ENCODE data around the gene SGMS2.

Gene SGMS2

DNA sequence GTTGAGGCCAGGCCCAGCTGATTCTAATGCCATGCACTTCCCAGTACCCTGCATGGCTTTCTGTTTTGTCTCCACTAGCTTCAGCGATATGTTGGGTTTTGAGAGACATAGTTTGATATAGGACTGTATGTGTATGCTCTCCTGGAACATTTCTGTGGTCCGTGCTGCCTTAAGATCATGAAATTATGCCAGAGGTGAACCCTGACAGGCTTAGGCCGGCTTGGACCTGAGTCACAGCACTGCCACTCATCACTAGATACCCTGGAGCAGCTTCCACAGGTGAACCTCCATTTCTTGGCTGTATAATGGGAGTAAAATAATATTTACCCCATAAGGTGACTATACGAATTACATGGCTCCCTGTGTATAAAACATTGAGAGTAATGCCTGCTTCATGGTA, 6.4 kb downstream of the SGMS2 start:
- DNase-seq: no peak

DNA sequence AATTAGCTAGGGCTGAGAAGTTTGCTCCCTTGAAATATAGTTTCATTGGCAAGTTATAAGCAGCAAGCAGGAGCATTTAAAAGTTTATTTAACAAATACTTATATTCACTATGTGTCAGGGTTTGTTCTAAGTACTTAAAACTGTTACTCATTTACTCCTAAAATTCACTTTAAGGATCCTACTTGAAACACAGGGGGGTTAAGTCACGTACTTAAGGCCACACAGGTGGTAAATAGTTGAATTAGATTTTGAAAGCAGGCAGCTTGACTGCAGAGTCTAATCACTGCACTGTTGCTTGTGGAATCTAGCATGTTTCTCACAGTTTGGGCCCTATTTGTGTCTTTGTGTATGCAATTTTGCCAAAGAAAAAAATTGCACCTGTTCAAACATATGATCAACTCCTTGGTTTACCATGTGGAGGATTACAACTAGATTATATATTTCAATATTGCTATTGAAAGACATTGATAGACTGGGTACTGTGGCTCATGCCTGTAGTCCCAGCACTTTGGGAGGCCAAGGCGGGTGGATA, 7.6 kb downstream of the SGMS2 start:
- no peak for DNase-seq

DNA sequence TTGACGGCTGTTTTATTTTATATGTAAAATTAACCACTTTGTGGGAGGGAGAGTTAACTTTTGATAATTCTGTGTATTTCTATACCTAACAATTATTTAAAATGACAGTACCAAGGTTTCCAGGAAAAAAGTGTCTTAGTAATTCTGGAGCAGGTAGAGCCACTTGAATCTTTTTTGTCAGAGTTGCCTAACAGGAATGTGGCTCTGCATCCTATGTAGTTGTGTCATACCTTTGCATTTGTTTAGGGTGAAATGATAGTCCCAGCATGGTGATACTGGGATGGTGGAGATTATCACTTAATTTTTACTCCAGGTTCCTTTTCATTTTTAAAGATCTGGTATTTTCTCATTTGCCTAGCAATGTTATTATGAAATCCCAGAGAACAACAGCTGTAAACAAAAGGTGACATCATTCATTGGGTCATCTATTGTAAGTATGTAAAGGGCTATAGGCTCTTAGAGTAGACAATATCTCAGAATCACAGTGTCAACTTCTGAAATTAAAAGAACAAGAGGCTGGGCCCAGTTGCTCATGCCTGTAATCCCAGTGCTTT, 9.6 kb downstream of the SGMS2 start:
- DNase-seq: no peak

DNA sequence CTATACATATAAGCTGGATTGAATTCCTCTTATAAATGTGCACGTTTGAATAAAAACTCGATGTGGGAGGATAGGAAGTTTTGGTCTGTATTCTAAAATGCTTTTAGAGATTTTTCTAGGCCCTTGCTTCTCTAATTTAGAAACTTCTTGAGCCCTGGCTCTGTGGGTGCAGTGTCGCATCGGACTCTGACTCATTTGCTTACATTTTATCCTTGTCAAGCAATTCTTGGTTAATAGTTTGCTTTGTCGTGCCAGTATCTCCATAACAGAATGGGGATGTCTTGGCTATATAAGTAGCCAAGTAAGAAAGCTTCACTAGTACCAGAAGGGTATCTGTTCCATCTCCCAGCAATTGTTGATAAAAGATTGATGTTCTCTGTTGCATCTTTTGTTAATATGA, 10.7 kb downstream of the SGMS2 start:
- DNase-seq: no peak

DNA sequence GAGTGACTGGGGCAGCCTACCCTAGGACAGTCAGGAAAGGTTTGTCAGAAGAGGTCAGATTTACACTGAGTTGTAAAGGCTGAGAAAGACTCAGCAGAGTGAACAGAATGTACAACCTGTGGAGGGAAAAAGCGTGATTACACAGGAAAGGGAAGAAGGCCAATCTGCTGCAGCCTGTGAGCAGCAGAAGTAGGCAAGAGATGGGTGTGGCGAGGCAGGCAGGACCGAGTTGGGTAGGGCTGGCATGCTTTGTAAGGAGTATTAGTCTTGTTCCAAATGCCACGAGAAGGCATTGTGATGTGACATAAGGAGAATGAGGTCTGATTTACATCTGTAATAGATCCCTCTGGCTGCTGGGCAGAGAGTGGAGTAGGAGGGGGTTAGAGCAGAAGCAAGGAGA, 12.6 kb downstream of the SGMS2 start:
- no peak for DNase-seq

DNA sequence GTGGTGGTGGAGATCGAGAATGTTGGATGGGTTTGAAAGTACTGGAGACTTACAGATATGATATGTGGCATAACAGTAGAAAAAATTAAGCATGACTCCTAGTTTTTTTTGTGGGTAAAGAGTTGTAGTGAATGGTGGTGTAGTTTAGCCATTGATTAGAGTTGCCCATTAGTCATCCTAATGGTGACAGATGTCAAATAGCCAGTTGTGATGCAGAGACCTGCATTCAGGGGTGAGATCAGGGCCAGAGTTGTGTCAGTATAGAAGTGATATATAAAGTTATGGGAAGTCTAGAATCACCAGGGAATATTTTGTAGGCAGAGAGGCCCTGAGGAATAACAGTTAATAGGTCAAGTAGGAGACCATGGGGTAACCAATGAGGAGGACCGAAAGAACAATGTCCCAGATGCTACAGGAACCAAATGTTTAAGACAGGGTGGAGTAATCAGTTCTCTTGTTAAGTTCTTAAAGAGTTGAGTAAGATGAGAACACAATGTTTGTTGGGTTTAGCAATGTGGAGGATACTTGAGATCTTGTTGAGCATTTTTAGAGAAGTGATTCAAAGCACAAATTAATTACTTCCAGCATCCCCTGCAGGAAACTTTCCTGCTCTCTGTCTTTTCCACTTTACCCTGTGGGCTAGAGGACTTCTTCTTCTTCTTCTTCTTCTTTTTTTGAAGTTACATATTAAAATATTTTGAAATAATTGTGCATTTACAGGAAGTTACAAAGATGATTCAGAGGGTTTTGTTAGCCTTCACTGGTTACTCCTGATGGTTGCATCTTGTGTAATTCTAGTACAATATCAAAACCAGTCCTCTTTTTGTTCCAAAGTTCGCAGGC, 13.3 kb downstream of the SGMS2 start:
- no peak for DNase-seq

DNA sequence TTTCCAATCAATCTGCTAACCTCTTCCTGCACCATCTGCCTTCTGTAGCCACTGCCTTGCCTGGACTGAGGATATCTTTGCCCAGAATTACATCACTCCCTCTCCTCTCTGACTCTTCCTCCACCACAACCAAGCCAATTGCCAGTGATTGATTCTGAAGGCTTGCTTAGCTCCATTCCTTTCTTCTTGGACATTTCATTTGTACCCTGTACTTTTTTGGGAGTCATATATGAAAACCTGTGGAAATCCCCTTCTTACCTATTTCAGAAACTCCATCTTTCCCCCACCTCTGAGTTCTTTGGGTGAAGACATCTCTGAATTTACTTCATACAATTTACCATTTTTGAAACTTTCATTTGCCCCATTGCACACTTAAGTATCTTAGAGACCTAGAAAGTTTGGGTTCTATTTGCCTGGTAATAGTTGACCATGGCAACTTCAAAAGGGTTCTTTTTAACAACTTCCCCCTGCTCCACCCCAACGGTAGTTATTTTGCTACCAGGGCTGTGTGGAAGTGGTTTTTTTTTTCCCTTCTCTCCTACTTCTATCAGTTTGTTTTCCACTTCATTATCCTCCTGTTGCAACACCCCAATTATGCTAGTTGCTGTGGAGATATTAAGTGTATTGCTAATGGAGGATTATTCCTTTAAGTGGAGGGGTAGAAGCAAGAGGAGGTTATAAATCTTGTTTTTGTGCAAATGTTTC, 14.3 kb downstream of the SGMS2 start:
- DNase-seq: no peak

DNA sequence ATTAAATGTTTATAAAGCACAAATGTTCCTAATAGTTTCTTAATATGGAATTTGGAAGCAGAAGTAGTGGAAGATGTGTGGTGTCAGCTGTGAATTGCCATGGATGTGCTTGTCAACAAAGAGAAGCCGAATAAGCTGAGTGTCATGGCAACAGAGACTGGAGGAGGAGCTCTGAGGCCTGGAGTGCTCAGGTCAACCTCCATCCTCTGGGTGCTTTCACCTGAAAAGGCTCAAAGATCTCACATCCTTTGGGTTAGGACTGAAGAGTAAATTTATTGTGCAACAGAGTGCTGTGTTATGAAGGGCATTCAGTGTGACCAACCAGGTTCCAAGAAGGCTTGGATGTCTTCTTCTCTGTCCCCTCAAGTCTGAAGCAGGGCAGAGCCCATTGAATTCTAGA, 18.7 kb downstream of the SGMS2 start:
- no peak for DNase-seq

DNA sequence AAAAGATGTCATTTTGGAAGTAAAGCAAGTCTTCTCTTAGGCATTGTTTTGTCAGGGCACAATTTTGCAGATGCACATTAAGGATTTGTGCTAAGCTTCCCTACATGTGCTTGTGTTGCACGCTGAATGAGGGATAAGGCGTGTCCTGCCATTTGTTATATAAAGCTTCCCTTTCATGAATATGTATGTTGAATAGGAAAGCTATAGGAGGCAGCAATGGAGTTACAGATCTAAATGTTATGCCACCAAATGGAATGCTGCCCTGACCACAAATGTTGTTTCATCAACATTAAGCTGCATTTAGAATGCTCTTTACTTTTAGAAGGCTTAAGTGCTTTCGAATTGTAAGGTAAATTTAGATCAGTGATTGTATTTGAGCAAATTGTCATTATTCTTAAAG, 20.9 kb downstream of the SGMS2 start:
- no peak for DNase-seq

DNA sequence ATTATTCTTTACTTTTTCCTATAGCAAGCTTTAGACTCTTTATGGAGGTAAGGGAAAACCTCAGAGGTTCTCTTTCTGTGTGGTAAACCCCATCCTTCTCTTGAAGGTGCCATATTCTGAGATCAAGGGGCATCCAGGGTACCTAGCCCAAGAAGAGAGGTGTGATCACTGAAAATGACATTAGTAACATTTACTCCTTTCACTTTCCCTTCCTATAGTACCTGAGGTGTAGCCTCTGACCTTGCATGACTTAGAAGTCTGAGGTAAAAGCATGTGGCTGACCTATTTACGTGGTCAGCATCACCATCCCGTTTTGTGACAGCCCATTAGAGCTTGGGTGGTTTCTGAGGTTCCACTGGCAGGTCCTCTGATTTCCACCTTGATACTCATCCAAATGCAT, 25.7 kb downstream of the SGMS2 start:
- no peak for DNase-seq

DNA sequence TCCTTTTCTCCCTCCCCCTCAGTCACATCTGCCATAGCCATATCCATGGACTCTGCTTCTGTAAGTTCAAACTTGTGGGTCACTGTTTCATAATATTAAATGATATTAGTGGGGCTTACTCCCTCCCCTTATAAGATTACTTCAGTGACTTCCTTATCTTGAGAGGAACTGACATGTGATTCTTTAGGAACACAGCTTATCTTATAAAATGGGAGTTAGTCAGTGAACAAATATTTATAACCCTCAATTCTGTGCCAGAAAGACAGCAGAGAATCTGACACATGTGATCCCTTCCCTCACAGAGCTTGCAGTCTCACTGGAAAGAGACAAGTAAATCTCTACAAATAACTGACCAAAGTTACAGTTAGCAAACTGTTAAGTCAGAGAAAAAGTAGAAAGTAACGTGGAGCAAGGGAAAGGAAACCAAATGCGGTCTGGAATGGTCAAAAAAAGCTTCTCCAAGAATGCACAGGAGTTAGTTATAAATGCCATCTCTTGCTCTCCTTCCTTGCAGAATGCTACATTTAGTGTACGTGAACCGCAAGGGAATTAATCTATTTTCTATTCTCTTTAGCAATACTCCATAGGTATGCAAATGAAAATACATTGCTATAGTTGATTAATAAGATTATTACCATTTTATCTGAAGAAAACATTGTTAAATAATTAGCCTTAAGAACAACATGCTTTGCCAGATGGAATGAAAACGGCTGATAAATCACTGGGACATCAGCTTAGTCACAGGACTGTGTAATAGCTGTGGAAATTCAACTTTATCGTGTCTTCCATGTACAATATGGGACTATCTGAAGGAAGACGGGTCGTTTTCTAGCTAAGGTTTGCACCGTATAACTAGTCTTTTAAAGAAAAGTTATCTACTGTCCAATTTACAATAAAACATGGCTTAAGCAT, 29.0 kb downstream of the SGMS2 start:
- no peak for DNase-seq

DNA sequence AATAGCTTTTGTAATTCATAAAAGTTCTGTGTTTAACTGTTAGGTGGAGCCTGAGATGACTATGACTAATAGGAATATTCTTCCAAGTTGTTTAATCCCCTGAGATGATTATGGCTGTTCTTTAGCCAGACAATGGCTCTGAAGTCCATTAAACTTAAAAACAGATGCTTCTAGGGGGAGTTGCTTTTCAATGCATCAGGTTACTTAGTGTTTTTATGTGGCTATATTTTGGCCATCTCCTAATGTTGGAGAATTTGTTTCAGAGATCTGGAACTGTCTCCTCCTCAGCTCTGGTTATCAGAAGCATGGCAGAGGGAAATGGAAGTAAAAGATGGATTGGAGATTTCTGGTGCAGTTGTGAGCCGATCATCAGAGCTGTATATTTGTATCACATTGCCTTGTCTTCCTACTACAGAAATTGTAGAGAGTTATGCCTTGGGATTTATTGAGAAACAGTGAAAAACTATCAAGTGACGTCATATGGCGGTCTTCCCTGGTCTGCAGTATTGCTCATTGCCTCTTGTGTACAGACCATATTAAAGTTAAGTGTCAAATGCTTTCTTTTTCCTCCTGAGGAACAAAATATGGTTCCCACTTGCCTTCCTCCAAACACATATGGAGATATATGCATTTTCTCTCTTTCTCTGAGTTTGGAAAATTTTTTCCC, 29.8 kb downstream of the SGMS2 start:
- no peak for DNase-seq

DNA sequence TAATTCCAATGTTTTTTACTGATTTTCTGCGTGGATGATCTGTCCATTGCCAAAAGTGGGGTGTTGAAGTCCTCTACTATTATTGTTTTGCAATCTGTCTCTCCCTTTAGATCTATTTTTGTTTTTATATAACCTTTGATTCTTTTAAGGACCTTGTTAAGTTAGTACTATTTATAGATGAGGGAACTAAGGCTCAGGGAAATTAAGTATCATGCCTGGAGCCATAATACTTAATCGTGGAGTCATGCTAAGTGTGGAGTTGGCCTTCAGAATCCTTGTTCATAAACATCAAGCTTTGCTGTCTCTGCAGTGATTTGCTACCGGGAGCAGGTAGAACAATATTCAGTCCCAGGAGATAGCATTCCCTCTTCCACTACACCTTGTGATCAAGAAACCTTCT, 31.0 kb downstream of the SGMS2 start:
- no peak for DNase-seq

DNA sequence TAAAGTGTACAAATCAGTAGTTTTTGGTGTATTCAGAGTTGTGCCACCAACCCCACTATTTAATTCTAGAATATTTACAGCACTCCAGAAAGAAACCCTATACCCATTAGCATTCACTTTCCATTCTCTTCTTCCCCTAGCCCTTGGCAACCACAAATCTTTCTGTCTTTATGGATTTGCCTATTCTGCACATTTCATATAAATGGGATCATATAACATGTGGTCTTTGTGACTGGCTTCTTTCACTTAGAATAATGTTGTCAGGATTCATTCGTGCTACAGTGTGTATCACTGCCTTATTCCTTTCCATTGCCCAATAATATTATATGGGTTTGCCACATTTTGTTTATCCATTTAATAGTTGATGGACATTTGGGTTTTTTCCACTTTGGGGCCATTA, 32.2 kb downstream of the SGMS2 start:
- DNase-seq: no peak

DNA sequence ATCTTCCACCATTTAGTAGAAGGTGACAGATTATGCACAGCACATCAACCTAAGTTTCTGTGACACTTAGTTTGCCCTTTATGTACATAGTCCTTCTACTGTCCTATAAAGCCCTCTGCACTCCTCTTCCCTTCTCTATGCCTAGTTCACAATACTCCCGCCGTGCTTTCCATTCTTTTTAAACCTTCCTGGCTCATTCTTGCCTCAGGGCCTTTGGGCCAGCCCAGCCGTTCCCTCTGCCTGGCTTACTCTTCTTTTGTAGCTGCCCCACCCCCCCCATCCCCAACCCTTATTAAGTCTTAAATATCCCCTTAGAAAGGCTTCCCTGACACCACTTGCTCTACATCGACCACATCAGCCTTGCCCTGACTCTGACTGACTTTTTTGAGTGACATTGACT, 33.0 kb downstream of the SGMS2 start:
- DNase-seq: no peak

DNA sequence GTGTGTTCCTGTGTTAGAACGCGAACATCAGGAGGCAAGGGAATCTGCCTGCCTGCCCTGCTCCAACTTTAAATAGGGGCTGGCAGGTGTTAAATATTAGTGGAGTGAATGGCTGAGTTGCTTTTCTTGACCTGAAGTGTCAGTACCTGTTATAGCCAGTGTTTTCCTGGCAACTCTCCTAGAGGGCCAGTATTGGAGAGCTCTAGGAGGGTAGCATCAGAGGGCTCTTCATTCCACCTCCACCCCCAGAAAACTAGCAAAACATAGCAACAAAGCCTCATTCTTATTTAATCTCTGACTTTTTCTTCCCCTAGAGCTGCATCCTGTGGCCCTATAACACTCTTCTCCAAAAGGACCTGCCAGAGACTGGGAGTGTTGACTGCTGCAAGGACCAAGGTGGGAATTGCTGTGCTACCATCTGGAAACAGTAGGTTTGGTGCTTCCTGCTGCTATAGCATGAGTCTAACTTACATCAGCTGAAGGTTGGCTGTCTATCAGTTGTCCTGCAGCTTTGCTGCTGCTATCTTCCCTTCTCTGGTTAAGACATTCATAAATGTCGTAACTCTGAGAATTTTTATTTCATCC, 33.5 kb downstream of the SGMS2 start:
- DNase-seq: no peak

DNA sequence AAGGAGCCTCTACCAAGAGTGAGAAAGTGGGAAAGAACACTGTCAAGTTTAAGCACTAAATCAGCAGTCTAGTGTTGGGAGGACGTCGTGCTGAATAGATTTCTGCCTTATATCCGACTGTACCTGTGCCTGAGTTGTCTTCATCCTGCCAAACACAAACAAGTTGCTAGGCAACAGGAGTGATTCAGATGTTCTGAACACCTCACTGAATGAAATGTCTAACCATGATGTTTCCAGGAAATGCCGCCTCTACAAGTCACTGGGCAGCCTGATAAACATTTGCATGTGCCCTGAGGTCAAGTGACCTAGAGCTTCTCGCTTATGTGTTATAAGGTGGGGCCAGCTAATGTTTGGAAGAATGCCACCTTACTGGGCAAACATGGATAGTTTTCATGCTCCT, 37.9 kb downstream of the SGMS2 start:
- DNase-seq: no peak

DNA sequence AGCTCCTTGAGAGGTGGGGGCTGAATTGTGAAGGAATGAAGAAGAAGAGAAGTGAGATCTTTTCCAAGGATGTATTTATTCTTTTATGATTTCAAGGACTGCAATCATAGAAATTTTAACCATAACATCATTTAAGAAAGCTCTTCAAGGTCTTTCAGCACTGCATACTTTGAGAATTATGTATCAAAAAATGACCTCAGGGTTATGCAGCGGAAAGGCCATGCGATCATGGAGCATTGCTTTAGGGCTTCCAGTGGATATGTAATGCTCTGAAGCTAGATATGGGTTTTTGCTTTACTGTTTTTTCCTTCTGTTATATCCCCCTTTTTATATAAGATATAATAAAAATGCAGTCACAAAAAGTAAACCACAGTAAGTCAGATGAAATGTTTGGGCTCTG, 38.7 kb downstream of the SGMS2 start:
- no peak for DNase-seq

DNA sequence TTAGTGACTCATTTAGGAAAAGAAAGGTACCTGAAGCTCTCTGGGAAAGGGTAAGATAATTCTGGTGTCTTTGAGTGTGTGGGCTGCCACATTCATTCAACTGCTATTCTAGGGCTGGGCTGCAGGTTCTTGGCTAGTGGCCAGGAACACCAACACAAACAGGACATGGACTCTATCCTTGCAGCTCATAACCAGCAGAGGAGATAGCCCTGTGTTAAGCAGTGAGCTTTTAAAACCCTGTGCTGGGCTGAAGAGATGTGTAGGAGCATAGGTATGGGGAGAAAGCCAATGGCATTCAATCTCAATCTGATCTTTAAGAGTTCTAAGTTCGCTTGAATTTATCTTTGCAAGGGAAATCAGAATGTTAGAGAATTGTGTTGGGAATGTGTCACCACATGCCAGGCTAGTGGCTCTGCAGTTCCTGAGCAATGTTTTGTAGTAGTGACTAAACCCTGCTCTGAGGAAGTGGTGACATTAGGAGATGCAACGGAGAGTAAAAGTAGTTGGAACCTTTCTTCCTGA, 39.2 kb downstream of the SGMS2 start:
- DNase-seq: no peak

DNA sequence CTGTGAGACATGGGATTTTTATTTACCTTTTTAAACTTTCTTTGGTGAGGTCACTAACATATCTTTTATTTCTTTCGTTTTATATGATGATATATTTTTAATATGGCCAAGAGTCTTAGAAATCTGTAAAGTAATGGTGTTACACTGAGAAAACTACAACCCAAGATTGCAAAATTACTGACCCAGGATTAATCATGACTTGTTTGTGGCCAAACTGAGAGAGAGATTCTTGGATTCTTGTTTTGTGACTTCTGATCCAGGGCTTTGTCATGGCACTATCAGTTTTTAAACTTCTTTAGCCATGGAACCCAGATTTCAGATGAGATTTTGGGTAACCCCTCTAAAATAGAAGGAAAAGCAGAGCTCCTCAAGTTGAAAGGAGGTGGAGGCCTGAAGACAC, 42.0 kb downstream of the SGMS2 start:
- DNase-seq: no peak

DNA sequence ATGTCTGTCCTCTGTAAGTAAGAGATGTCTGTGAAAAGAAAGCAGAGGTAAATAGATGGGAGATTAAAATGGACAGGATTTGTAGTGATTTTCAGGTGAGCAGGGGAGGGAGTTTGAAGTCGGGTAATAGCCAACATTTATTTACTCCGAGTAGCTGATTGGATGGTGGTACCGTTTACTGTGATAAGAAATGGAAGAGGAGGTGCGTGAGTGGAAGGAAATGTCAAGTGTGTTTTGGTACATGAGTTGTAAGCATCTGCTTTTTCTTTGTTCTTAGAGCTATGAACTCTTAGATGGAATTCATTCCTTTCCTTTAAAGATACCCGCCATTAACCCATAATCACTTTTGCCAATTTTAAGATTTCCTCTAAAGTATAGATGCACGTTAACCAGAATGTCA, 45.5 kb downstream of the SGMS2 start:
- no peak for DNase-seq
